NCI-H226 (cell line): ENCODE measurements around the gene LRRC4C.

Source experiments
- DNase-seq: peaks from one replicate; pipeline ENCODE4 v3.0.0-alpha.2; 2015

The LRRC4C gene

DNA sequence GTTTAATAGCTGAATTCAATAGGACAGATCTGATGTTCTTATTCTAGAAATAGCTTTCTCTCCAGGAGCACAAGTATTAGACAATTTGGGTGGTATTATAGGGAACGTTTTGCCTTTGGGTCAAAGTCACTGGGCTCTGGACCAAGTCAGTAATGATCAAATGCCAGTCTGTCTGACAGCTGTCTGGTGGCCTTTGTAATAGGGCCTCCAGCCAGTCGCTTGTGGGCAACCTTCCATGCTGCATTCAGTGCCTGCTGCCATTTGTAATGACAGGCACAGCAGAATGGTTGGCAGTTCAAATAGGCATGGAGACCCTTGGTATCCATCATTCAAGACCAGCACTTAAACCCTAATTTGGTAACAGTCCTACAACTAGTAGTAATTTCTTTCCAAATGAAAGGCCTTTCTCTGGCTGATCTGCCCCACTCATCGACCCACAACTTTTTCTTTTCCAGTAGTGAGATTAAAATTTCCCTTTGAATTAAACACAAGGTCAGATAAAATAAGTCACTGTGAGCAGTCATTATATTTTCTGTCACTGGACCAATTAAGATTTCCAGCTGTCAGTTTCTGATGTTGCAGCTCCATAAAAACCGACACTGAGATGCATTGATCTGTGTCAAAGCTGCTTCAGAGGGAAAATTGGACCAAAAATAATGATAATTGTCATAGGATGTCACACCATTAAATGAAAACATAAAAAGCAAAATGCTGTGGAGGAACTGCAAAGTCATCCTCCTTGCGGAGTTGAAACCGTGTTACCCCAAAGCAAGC, 1038.1 kb downstream of the LRRC4C start:
- no peak for DNase-seq

DNA sequence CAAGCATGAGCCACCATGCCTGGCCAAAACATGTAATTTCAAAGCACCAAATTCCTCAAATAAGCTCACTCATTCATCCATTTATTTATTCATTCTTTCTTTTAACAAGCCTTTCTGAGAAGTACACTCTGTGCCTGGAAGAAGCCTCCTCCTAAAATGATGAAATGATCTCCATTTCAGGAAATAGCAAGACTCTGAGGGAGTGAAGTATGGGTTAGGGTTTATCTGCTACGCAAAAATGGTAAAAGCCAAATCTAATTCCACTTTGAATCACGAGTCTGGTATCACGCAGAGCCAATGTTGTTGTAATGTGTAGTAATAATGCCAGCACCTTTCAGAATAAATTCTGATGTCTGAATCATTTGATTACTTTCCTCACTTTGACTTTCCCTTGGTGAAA, 1041.8 kb downstream of the LRRC4C start:
- no peak for DNase-seq

DNA sequence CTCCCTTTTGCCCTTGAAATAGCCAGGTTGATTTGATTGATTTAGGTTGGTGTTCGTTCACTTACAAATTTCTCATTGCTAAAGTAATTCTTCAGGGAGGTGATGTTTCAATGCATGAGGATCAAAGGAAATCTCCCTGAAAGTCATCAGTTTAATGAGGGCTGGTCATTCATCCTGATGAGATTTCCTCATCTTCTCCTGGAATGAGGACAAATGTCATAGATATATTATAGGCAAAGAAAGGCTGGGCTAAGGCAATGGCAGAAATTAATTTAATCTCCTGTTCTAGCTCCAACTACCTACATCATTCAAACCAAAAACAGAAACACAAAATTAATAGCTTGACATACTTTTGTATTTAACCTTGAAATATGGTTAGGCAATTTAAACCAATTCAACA, 1052.1 kb downstream of the LRRC4C start:
- no peak for DNase-seq

- DNase-seq = no peak
Observed at GRCh38 chr11:40405614-40406013, 1053.8 kb downstream of the LRRC4C start.

DNA sequence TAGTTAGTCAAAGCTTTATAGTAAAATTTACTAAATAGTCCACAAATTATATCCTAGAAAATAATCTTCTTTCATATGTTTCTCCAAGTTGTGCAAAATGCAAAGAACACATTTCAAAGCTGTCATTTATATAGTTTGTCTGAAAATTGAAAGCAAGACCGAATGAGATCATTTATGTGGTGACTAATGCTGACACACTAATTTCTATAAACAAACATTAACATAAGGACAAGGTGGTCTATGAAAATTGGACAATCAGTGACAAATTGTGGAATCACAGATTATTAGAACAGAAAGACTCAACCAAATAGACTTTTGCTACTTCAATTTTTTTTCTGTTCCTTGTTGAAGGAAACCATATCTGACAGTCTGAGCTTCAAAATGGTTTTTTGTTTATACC, 1056.1 kb downstream of the LRRC4C start:
- DNase-seq = no peak

DNA sequence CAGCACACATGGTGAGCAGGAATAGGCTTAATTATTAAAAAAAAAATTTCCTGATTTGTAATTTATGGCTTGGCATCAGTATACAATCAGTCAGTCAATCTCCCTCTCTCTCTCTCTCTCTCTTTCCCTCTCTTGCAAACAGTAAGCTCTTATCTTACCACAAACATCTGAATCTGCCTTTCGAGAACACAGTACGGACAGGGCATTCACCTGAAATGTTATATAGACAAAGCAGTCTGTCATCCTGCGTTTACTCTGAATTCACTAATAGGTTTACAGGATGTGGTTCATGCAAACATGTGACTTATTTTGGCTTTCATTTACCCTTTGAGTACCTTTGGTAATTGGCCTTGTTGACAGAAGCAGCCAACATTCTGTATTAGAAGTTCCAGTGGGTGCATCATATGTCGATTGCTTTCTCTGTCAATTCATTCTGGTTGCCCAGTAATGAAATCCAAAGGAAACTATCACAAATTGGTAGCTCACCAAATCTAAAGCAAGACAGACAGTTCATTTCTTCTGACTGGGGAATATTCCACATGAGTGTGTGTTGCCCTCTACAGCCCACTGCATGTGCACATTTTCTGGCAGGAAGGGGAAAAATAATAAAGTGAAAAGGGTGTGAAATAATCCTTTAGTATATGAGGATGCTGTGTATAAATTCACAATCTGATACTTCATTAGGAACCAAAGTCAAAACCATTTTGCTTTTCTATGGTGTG, 1058.2 kb downstream of the LRRC4C start:
- DNase-seq = no peak

DNA sequence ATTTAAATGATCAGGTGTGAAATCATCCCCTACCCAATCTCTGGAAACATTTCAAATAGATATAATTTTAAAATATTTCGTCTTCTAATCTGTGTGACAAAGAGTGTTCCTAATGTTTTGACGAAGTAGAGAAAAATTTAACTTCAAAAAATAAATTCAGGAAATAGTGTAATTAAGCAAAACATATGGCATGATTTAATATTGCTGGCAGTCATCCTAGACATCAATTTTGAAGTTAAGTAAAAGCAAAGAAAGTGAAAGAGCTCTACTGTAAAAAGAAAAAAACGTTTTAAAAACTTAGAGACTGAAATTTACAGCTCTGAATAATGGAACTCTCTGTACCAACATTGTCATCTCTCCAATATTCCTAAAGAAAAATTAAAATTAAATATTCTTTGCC, 1062.3 kb downstream of the LRRC4C start:
- DNase-seq = no peak

DNA sequence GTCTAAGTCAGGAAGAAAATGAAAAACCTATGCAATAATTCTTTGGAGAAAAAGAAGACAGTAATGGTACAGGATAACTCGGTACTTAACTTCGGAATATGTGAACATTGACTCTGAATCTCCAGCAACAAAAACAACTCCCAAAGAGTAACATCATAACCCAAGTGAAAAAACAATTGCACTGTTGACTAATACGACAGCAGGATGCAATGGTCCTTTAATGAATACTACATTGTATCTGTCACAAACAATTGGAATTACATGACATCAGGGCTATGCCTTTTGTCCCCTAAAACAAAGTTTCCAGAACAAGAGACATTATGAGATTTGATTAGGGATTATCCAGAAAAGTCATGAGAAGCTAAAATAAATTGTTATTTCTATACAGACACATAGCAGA, 1065.9 kb downstream of the LRRC4C start:
- no peak for DNase-seq

GRCh38 chr11:40391679-40392078, 1067.8 kb downstream of the LRRC4C start:
- DNase-seq = no peak

DNA sequence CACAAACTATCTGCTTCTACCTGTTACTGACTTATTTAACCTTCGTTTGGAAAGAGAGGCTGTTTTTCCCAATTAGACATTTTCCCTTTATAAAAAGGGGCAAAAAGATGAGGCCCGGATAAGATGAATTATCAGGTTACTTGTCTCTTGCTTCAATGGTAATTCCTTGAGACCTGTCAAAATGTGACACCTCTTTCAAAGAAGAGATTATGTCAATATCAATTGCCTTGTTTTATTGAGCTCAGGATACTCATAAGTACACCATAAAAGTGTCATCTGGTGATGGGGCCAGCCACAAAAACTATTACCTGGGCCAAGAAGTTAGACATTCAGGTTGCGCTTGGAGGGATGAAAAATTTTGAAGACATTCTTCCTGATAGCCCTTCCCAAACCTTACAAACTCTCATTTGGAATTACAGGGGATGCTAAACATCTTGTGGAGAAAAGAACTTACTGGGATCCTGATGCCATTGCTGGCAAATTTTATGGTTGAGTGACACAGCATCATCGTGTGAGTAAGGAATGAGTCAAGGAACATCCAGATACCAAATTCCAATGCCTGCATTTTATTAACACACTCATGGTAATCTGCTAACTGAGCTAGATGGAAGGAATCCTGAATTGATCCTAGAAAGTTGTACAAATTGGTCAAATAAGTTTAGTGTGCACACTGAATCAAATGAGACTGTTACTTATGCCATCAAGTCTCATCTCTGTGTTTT, 1071.2 kb downstream of the LRRC4C start:
- DNase-seq = no peak

DNA sequence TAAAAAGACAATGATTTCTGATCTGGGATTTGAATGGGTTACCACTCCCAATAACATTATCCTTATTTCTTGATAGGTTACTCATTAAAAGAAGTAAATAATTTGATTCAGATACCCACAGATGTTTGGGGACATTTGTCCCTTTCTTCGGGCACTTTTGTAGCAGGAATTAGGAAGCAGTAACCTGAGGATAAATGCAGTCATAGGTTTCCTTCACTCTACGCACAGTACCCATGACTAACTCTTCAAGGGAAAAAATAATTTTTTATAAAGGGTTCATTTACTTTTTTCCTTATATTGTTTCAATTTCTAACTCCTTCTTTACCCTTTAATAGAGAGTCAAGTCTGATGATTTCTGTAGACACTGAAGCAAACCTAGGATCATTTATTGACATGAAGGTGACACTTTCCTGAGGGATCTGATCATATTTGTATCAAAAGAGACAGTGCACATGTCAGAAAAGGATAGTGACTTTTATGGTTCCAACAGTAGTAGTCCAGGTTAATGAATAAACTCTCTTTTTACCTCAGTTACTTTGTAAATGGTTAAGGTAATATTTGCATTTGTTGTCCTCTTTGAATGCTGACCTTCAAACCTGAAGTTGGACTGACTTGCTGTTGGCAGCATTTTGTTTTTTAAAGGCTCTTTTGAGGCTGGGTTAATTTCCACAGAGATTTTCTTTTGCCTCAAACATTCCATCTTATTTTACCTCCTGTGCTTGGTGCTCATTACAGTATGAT, 1072.0 kb downstream of the LRRC4C start:
- DNase-seq = no peak

- no peak for DNase-seq
Observed at GRCh38 chr11:40384991-40385390, 1074.5 kb downstream of the LRRC4C start.

DNA sequence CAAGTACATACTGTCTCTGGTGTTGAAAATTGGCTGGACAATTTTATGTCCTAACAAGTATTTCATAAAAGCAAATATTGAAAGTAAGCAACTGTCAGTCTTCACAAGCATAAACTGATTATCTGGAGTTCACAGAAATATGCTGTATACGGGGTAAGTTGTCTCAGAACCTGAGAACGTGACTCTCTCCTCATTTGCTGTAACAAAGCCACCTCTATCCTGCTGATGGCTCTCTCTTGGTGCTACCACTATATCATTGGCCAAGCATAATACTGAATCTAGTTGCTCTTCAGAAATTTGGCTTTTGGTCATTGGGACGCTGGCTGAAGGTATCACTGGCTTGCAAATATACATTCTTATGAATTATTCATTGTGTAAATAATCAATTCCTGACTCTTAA, 1078.0 kb downstream of the LRRC4C start:
- DNase-seq = no peak

GRCh38 chr11:40380835-40381234, 1078.6 kb downstream of the LRRC4C start:
- no peak for DNase-seq

DNA sequence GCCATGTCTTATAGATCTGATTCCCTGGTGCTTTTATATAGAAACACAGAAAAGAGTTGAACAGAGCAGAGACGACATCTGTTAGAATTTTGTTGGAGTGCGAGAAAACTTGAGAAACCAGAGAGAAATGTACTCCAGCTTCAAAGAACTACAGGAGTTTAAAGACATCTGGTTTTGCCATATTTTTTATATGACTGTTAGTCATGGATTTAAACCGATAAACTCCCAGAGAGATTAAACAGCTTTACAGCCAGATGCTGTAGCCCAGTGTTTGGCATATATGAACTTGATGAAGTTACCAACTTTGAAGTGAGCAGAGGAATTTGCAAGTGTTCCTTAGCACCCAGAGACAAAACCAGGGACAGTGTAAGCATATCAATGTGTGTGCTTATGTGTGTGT, 1083.1 kb downstream of the LRRC4C start:
- no peak for DNase-seq

GRCh38 chr11:40370821-40371616, 1088.4 kb downstream of the LRRC4C start:
- DNase-seq = no peak

- no peak for DNase-seq
Observed at GRCh38 chr11:40360206-40360798, 1099.2 kb downstream of the LRRC4C start.

DNA sequence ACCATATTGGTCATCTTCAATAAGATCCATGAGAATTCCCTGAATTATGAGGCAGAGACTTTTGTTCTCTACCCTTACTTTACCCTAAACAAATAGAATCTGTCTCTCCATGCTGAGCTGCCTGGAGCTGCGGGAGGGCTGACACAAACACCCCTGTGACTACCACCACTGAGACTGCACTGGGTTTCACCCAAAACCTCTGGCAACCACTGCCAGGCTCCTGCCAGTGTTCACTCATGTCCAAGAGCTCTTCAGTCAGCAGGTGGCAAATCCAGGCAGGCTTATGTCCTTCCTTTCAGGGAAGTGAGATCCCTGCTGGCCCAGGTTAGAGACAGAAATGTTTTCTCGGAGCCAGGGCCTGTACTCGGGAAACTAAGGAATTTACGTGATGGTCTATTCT, 1105.3 kb downstream of the LRRC4C start:
- DNase-seq = no peak

GRCh38 chr11:40340911-40341310, 1118.5 kb downstream of the LRRC4C start:
- no peak for DNase-seq

DNA sequence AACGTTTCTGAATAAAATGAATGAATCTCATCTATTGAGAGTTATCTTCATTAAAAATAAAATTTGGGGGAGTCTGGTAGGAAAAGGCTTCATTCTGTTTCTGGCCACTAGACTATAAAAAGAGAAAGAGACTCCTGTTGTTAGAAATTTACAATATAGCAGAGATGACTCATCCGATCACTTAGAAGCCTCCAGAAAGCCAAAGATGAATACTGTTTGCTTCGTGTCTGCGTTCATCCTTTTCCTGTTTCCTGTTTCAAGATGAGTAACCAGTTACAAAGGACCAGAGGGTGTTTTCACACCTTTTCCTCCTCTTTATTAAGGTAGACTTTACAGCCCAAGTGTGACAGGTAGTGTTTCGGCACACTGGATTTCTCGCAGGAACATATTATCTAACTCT, 1120.7 kb downstream of the LRRC4C start:
- no peak for DNase-seq

GRCh38 chr11:40338062-40338461, 1121.4 kb downstream of the LRRC4C start:
- DNase-seq = no peak

DNA sequence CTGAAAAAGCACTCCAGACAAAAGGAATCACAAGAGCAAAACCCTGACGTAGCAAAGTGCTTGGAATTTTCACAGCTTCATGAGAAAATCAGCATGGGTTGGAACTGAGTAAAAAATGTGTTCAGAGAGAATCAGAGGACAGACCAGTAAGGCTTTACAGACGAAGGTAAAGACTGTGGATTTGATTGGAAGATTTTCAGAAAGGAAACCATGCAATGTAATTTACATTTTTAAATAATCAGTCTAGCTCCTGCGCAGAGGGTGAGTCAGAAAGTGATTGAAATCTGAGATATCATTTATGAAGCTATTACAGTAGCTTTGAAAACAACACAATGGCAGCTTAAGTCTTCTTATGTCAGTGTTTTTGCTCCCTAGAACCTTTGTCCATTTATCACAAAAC, 1122.3 kb downstream of the LRRC4C start:
- DNase-seq = no peak
